C4-2B (cell line): ENCODE results near the gene ITPR1.

ENCODE experiments used
- H3K27ac ChIP-seq: fragments of 450-650 bp; 2 replicates; pipeline ENCODE4 v1.5.1; 2017
- ZFX ChIP-seq: fragments of 450-650 bp; IDR thresholded peaks from 2 replicates; pipeline ENCODE4 v1.6.1; 2017
- TF ChIP-seq, protein P1 (sequence below): fragments of 450-650 bp; conservative IDR thresholded peaks from 2 replicates; pipeline ENCODE4 v1.5.1; 2017; ENCODE audit warnings: mild to moderate bottlenecking

Gene ITPR1

DNA sequence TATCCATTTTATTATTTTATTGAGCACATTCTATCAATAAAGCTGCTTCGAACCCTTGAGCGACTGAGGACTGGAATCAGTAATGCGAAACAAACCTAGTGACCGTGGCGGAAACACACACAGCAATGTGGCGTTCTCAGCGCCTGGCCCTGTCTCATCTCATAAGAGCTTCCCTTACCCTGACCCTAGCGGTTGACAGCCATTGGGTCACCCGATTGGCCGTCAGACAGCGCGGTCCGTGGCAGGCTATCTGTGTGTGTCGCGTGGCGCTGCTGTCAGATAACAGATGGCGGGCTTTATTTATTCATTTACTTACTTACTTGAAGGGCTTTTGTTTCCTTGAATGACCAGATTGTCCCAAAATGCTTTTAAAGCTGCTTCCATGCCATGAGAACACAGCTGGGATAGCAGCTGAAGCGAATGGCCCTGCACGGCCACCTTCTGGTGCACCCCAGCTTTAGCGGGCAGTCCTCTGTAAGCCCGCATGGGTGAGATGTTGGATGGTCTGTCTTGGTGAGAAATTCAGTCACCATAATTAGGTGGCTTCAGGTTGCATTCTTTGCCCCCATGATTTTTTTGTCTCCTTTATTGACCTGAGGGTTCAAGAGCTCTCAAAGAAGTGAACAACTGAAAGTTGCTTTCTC, 270.6 kb downstream of the ITPR1 start:
- no peak for TF ChIP-seq ZFX
- H3K27ac ChIP-seq, result no peak overlapping the region

GRCh38 chr3:4765212-4765611, 272.1 kb downstream of the ITPR1 start:
- TF ChIP-seq ZFX, result no peak
- TF ChIP-seq, protein P1, sequence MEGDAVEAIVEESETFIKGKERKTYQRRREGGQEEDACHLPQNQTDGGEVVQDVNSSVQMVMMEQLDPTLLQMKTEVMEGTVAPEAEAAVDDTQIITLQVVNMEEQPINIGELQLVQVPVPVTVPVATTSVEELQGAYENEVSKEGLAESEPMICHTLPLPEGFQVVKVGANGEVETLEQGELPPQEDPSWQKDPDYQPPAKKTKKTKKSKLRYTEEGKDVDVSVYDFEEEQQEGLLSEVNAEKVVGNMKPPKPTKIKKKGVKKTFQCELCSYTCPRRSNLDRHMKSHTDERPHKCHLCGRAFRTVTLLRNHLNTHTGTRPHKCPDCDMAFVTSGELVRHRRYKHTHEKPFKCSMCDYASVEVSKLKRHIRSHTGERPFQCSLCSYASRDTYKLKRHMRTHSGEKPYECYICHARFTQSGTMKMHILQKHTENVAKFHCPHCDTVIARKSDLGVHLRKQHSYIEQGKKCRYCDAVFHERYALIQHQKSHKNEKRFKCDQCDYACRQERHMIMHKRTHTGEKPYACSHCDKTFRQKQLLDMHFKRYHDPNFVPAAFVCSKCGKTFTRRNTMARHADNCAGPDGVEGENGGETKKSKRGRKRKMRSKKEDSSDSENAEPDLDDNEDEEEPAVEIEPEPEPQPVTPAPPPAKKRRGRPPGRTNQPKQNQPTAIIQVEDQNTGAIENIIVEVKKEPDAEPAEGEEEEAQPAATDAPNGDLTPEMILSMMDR, result no peak

DNA sequence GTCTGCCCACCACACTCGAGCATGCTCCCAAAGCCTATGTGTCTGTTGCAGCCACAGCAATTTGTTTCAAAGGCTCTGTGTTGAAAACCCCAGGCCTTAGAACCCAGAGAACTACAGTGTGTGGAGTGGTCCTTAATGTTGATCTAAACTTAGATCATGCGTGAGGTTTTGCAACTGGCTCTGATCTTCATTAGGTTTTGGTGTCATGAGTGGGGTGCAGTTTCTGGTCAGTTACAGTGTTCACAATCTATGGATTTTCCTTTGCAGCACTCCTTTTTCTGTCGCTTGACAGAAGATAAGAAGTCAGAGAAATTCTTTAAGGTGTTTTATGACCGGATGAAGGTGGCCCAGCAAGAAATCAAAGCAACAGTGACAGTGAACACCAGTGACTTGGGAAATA, 273.1 kb downstream of the ITPR1 start:
- H3K27ac ChIP-seq, result no peak overlapping the region
- TF ChIP-seq, protein P1, result no peak
- no peak for TF ChIP-seq ZFX

More at GRCh38 chr3:4765212-4765611, 272.1 kb downstream of the ITPR1 start:
- H3K27ac ChIP-seq, result no peak overlapping the region

DNA sequence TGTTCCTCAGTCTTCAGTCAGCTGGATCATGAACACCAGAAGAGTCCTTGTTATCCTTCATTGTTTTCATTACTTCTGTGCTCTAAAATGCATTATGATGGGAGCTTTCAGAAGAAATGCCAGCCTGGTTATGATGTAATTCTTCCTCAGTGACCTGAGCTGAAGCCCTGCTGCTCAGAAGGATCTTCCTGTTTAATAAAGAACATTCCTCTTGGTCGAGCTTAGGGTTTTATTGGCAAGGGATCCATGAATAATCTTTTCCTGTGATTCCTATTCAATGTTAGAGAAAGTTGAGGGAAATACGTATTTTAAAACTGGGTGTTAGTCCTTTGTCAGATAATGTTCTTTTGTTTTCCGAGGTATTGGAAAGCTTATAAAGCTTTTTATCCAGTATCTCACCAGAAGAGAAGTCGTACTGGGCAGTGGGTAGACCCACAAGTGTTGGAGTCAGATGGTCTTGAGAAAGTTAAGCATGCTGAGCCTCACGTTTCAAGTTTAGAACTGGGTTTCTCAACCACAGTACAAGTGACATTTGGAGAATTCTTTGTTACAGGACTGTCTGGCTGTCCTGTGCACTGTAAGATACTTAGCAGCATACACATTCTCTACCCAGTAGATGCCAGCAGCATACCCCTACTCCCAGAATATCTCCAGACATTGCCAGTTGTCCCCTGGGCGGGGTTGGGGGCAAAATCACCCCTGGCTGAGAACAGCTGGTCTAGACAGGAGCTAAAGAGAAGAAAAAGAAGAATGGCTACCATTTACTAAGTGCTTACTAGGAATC, 273.8 kb downstream of the ITPR1 start:
- TF ChIP-seq, protein P1, result no peak
- no peak for TF ChIP-seq ZFX
- no peak overlapping the region for H3K27ac ChIP-seq

- TF ChIP-seq ZFX, result no peak
- TF ChIP-seq, protein P1, result no peak
- H3K27ac ChIP-seq, result no peak overlapping the region
Observed at GRCh38 chr3:4768021-4768420, 274.9 kb downstream of the ITPR1 start.

DNA sequence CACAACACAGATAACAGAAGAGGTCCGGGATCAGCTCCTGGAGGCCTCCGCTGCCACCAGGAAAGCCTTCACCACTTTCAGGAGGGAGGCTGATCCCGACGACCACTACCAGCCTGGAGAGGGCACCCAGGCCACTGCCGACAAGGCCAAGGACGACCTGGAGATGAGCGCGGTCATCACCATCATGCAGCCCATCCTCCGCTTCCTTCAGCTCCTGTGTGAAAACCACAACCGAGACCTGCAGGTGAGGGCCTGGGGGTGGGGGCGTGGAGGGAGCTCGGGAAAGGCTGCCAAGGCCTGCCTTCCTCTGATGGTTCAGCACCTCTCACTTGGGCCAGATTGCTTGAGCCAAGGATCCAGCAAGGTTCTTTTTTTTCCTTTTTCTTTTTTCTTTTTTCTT, 275.4 kb downstream of the ITPR1 start:
- no peak overlapping the region for H3K27ac ChIP-seq
- TF ChIP-seq ZFX, result no peak
- TF ChIP-seq, protein P1, result no peak

- H3K27ac ChIP-seq, result no peak overlapping the region
- TF ChIP-seq ZFX, result no peak
- TF ChIP-seq, protein P1, result no peak
Observed at GRCh38 chr3:4770561-4770960, 277.4 kb downstream of the ITPR1 start.

DNA sequence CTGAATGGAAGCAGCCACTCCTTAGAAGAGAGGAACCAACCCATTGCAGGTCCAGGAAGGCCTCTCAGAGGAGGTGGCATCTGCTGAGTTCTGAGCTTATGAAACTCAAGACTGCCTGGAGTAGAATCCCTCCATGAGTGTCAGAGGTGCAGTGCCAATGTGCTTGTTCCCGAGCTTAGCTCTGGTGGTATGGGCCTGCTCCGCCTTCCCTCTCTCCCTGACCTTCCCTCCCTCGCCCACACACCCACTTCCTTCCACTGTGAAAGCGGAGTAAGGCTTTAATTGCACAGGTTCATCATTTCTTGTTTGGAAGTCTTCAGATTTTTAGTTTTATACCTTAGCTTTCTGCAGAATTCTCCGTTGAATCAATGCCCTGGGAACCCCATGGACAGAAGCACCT, 278.1 kb downstream of the ITPR1 start:
- TF ChIP-seq ZFX, result no peak
- TF ChIP-seq, protein P1, result no peak

More for the DNA sequence above, 278.1 kb downstream of the ITPR1 start:
- no peak overlapping the region; the same call in 1 of the 2 replicates for H3K27ac ChIP-seq
